NB4 (cell line): Measurements from ENCODE around the gene ITGAV.
A peak's percentile ranks its signal among the peaks of the same experiment; 100 is the strongest.

Experiments used
- DNase-seq: peaks from one replicate; pipeline ENCODE4 v3.0.0; 2010; ENCODE audit warnings: low read depth
- H3K4me3 ChIP-seq: one replicate; pipeline ENCODE4 v1.5.1; 2011; ENCODE audit warnings: mild to moderate bottlenecking, low read depth, low read length, moderate library complexity
- MYC ChIP-seq: IDR thresholded peaks from 2 replicates; pipeline ENCODE4 v1.6.1; 2011; ENCODE audit warnings: low read depth, low read length
- POLR2A ChIP-seq: IDR thresholded peaks from 2 replicates; pipeline ENCODE4 v1.6.1; 2011; ENCODE audit warnings: mild to moderate bottlenecking; ENCODE audit not compliant: insufficient read length; ENCODE audit errors: extremely low read depth
- TF ChIP-seq, protein P1 (sequence below): IDR thresholded peaks from 2 replicates; pipeline ENCODE4 v1.6.1; 2011; ENCODE audit warnings: low read depth, low read length
- TF ChIP-seq, protein P2 (sequence below): IDR thresholded peaks from one replicate; pipeline ENCODE4 v1.5.1; 2012; ENCODE audit warnings: low read depth, low read length

ITGAV gene

DNA sequence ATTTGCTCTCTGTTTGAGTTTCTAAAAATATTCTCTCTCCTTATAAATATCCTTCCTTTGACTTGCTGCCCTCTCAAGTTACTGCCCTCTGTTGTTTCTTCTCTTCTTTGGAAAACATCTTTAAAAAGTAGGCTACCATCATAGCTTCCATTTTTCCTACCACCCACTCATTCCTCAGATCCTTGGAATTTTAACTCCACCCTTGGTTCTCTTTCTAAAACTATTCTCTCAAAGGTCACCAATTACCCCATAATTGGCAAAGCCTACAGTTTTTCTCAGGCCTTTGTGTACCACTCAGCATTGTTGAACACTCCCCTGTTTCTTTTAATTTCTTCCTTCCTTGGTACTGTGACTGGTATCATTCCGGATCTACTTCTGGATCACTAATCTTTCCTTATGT is 43.0 kb upstream of the ITGAV start:
- no peak for DNase-seq
- H3K4me3 ChIP-seq = no peak overlapping the region
- TF ChIP-seq, protein P1, sequence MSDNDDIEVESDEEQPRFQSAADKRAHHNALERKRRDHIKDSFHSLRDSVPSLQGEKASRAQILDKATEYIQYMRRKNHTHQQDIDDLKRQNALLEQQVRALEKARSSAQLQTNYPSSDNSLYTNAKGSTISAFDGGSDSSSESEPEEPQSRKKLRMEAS = no peak
- no peak for TF ChIP-seq MYC
- TF ChIP-seq POLR2A = no peak
- TF ChIP-seq, protein P2, sequence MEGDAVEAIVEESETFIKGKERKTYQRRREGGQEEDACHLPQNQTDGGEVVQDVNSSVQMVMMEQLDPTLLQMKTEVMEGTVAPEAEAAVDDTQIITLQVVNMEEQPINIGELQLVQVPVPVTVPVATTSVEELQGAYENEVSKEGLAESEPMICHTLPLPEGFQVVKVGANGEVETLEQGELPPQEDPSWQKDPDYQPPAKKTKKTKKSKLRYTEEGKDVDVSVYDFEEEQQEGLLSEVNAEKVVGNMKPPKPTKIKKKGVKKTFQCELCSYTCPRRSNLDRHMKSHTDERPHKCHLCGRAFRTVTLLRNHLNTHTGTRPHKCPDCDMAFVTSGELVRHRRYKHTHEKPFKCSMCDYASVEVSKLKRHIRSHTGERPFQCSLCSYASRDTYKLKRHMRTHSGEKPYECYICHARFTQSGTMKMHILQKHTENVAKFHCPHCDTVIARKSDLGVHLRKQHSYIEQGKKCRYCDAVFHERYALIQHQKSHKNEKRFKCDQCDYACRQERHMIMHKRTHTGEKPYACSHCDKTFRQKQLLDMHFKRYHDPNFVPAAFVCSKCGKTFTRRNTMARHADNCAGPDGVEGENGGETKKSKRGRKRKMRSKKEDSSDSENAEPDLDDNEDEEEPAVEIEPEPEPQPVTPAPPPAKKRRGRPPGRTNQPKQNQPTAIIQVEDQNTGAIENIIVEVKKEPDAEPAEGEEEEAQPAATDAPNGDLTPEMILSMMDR = no peak

DNA sequence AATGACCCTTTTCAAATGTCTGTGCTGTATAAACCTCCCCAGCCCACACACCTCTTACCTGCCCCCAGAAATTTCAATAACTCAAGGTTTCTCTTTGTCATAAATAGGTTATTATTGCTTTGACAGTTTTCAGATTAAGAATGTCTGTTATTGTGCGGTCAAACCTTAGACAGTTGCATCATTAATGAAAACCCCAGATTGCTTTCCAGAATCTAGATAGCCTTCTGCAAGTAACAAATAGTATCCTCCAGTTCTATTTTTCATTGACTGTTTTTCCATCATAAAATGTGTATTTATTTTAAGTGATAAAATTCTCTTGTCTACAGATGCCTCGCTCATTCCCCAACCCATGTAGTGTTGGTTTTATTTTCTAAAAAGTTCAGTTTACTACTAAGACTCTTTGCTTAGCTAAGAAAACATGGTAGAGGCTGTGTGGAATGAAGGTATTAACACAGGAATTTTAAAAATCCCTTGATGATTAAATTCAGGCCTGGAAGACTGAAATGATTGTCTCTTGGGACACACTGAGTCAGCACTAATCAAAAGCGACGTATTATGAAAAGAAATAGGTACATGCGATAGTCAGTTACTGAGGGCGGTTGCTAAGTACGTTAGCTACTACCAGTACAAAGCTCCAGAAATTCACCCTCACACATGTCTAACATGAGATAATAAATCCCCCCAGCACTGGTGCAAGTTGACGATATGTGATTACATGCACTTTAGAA is 38.4 kb upstream of the ITGAV start:
- no peak for DNase-seq
- TF ChIP-seq MYC (no peak), POLR2A (no peak)
- TF ChIP-seq, protein P2 = no peak
- TF ChIP-seq, protein P1 = no peak
- H3K4me3 ChIP-seq = no peak overlapping the region

GRCh38 chr2:186554429-186554828 is 35.4 kb upstream of the ITGAV start:
- TF ChIP-seq, protein P1 = no peak
- TF ChIP-seq POLR2A (no peak), MYC (no peak)
- TF ChIP-seq, protein P2 = no peak
- DNase-seq = no peak
- no peak overlapping the region for H3K4me3 ChIP-seq

DNA sequence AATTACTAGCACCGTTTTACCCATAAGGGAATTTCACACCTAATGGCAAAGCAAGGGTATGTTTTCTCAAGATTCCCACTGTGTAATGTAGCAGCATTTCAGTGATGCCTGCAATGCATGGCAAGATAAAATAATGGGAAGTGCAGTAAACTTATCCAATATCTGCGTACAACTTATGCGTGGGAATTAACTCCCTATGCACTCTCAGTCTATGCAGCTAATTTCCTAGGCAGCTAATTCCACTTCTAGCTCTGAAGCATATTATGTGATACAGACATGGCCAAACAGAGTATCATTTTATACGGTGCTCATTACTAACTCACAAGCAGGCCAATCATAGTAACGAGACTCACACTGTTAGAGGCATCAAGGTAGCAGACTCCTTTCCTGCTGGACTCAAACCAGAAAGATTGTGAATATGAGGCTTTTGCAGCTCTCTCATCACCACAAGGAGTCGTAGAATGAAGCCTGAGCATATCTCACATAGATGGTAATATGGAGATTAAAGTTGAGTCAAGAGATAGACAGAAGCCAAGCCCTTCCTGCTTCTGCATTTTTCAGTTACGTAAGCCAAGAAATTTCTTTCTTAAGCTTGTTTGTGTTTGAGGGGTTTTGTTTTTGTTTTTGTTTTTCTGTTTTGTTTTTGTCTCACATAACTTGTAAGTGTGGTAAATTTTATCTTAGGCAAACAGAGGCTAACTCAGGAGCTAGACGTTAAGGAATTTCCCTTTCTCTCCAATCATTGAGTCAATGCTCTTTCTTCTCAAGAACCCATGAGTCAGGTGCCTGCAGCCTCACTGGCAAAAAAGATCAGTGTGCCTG is 34.8 kb upstream of the ITGAV start:
- H3K4me3 ChIP-seq = no peak overlapping the region
- TF ChIP-seq, protein P1 = no peak
- TF ChIP-seq, protein P2 = no peak
- TF ChIP-seq MYC (no peak), POLR2A (no peak)
- DNase-seq = peak; percentile 8

GRCh38 chr2:186558512-186559276 is 31.2 kb upstream of the ITGAV start:
- DNase-seq = no peak
- H3K4me3 ChIP-seq = no peak overlapping the region
- TF ChIP-seq, protein P2 = no peak
- no peak for TF ChIP-seq POLR2A
- TF ChIP-seq, protein P1 = no peak
- no peak for TF ChIP-seq MYC
